Measurements from ENCODE around the gene SLC25A48.

The SLC25A48 gene

DNA sequence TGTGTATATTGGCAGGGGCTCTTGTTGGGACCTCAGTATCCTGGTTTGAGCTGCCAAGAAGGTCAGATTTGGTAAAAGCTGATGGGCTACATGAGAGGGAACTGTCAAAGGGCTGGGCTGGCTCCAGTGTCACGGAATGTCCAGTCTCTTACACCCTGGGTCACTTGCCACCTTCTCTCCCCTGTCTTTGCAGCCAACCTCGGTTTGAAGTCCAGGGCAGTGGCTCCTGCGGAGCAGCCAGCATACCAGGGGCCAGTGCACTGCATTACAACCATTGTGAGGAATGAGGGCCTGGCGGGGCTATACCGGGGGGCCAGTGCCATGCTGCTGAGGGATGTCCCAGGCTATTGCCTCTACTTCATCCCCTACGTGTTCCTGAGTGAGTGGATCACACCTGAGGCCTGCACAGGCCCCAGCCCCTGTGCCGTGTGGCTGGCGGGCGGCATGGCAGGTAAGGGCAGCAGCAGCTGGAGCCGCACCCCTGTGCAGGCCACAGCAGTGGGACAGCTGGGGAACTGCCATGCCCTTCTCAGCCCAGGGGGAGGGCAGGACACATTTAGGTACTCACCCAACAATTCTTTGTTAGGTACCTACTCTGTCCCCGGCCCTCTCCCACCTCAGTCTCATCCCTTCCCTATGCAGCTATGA lies 36.9 kb downstream of the SLC25A48 start:
- Histone ChIP-seq H3K27ac (ENCODE audit: low read length) (no peak overlapping the region), H4K20me1 (ENCODE audit: insufficient read depth, low read length) (no peaks in the 10 kb centered on the region), H2AFZ (ENCODE audit: low read depth, low read length) (no peak overlapping the region), H3K79me2 (ENCODE audit: insufficient read depth, low read length) (no peaks in the 10 kb centered on the region), H3K9me3 (ENCODE audit: insufficient read depth, low read length, severe bottlenecking) (no peaks in the 10 kb centered on the region), H3K9ac (ENCODE audit: low read depth, low read length) (no peak overlapping the region), H3K36me3 (ENCODE audit: insufficient read depth, low read length) (no peaks in the 10 kb centered on the region), H3K27me3 (ENCODE audit: insufficient read depth, low read length, poor library complexity) (peaks cover 15% of the 10 kb centered on the region), H3K4me2 (ENCODE audit: insufficient read depth, low read length) (no peak overlapping the region), H3K4me3 (ENCODE audit: low read depth in 1 of 2, low read length in 2 of 2) (no peak overlapping the region), H3K4me1 (ENCODE audit: insufficient read depth, low read length) (no peaks in the 10 kb centered on the region)
- ATAC-seq (ENCODE audit: insufficient read depth, low read depth) (no peak), DNase-seq (no peak)
- TF ChIP-seq, protein P1, sequence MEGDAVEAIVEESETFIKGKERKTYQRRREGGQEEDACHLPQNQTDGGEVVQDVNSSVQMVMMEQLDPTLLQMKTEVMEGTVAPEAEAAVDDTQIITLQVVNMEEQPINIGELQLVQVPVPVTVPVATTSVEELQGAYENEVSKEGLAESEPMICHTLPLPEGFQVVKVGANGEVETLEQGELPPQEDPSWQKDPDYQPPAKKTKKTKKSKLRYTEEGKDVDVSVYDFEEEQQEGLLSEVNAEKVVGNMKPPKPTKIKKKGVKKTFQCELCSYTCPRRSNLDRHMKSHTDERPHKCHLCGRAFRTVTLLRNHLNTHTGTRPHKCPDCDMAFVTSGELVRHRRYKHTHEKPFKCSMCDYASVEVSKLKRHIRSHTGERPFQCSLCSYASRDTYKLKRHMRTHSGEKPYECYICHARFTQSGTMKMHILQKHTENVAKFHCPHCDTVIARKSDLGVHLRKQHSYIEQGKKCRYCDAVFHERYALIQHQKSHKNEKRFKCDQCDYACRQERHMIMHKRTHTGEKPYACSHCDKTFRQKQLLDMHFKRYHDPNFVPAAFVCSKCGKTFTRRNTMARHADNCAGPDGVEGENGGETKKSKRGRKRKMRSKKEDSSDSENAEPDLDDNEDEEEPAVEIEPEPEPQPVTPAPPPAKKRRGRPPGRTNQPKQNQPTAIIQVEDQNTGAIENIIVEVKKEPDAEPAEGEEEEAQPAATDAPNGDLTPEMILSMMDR (IDR thresholded peaks at IDR 0.05; ENCODE audit: borderline replicate concordance, extremely low read depth, low read length, poor library complexity, severe bottlenecking): no peak
- no peak for TF ChIP-seq EZH2 (IDR thresholded peaks at IDR 0.05; ENCODE audit: borderline replicate concordance, low read depth, low read length, severe bottlenecking)

DNA sequence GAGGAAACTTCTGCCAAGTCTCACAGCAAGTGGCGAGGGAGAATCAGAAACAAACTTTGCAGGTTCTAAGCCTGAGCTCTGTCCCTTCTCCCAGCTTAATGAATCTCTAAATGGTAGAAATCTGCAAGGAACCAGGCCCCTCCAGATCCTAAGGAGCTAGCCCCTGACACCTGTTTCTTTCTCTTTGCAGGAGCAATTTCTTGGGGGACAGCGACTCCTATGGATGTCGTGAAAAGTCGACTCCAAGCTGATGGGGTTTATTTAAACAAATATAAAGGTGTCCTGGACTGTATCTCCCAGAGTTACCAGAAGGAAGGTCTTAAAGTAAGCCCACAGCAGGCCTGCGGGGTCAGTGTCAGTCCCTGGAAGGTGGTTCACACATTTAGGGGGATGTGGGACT lies 39.4 kb downstream of the SLC25A48 start:
- no peak overlapping the region for H2AFZ ChIP-seq (ENCODE audit: low read depth, low read length)
- H3K4me3 ChIP-seq (ENCODE audit: low read depth in 1 of 2, low read length in 2 of 2): no peak overlapping the region
- no peak overlapping the region for H3K4me2 ChIP-seq (ENCODE audit: insufficient read depth, low read length)
- peaks cover 6% of the 10 kb centered on the region for H3K27me3 ChIP-seq (ENCODE audit: insufficient read depth, low read length, poor library complexity)
- no peaks in the 10 kb centered on the region for H4K20me1 ChIP-seq (ENCODE audit: insufficient read depth, low read length)
- TF ChIP-seq EZH2 (IDR thresholded peaks at IDR 0.05; ENCODE audit: borderline replicate concordance, low read depth, low read length, severe bottlenecking): no peak
- TF ChIP-seq, protein P1 (IDR thresholded peaks at IDR 0.05; ENCODE audit: borderline replicate concordance, extremely low read depth, low read length, poor library complexity, severe bottlenecking): no peak
- H3K79me2 ChIP-seq (ENCODE audit: insufficient read depth, low read length): no peaks in the 10 kb centered on the region
- no peaks in the 10 kb centered on the region for H3K36me3 ChIP-seq (ENCODE audit: insufficient read depth, low read length)
- no peaks in the 10 kb centered on the region for H3K4me1 ChIP-seq (ENCODE audit: insufficient read depth, low read length)
- no peaks in the 10 kb centered on the region for H3K9me3 ChIP-seq (ENCODE audit: insufficient read depth, low read length, severe bottlenecking)
- no peak for DNase-seq
- H3K9ac ChIP-seq (ENCODE audit: low read depth, low read length): no peak overlapping the region
- no peak overlapping the region for H3K27ac ChIP-seq (ENCODE audit: low read length)
- ATAC-seq (ENCODE audit: insufficient read depth, low read depth): no peak

DNA sequence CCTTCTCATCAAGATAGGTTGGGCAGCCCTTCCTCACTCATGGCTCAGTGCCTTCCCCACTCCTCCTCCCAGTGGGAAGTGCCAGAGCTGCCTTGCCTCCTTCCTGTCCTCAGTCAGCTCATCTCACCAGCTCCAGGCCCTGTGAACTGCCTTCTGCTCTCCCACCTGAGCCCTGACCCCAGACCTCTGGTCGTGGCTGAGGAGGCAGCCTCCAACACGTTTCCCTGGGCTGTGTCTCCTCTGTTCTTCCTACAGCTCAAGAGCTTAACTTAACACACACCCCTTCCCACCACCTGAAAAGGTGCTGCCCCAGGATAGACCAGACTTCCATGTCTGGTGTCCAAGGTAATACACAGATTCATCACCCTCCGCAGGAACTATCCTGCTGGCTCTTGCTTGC lies 40.0 kb downstream of the SLC25A48 start:
- Histone ChIP-seq H2AFZ (ENCODE audit: low read depth, low read length) (no peak overlapping the region), H3K9me3 (ENCODE audit: insufficient read depth, low read length, severe bottlenecking) (no peaks in the 10 kb centered on the region), H3K9ac (ENCODE audit: low read depth, low read length) (no peak overlapping the region), H3K4me3 (ENCODE audit: low read depth in 1 of 2, low read length in 2 of 2) (no peak overlapping the region), H3K79me2 (ENCODE audit: insufficient read depth, low read length) (no peaks in the 10 kb centered on the region), H3K4me2 (ENCODE audit: insufficient read depth, low read length) (no peak overlapping the region), H3K27me3 (ENCODE audit: insufficient read depth, low read length, poor library complexity) (peaks cover 6% of the 10 kb centered on the region), H3K36me3 (ENCODE audit: insufficient read depth, low read length) (no peaks in the 10 kb centered on the region), H4K20me1 (ENCODE audit: insufficient read depth, low read length) (no peaks in the 10 kb centered on the region), H3K4me1 (ENCODE audit: insufficient read depth, low read length) (no peaks in the 10 kb centered on the region), H3K27ac (ENCODE audit: low read length) (no peak overlapping the region)
- no peak for DNase-seq
- no peak for ATAC-seq (ENCODE audit: insufficient read depth, low read depth)
- no peak for TF ChIP-seq EZH2 (IDR thresholded peaks at IDR 0.05; ENCODE audit: borderline replicate concordance, low read depth, low read length, severe bottlenecking)
- TF ChIP-seq, protein P1 (IDR thresholded peaks at IDR 0.05; ENCODE audit: borderline replicate concordance, extremely low read depth, low read length, poor library complexity, severe bottlenecking): no peak
